ENCODE data around the gene TMEM190. TPM values are rescaled to one million over a fixed set of nuclear protein-coding genes. Genes with fewer than 3 reads are reported as not detected.
"Not testable (repeated sequence)": the region's sequence is repeated elsewhere in the genome, so short reads cannot be mapped to it uniquely, and the experiment has no call there.

TMEM190 gene
- not detected in 2 replicates for total RNA-seq

GRCh38 chr19:55376241-55376933, at the start of gene TMEM190:
Gene TMEM190, plus strand, starts transcription at chr19:55376826. Its CDS starts 28 bp downstream, at chr19:55376854.
- intact Hi-C loops (cut with micrococcal nuclease) = no loop called here

DNA sequence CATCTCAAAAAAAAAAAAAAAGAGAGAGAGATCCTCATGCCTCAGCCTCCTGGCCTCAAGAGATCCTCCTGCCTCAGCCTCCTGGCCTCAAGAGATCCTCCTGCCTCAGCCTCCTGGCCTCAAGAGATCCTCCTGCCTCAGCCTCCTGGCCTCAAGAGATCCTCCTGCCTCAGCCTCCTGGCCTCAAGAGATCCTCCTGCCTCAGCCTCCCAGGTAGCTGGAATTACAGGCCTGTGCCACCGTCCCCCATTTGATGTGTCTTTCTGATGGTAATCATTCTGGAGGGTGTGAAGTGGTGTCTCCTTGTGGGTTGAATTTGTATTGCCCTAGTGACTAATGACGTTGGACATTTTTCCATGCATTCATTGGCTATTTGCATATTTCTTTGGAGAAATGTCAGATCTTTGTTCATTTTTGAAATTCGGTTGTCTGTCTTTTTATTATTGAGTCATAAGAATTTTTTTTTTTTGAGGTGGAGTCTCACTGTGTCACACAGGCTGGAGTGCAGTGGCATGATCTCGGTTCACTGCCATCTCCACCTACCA, 47.8 kb upstream of the TMEM190 start:
- intact Hi-C loops (cut with micrococcal nuclease) = not testable (repeated sequence)

DNA sequence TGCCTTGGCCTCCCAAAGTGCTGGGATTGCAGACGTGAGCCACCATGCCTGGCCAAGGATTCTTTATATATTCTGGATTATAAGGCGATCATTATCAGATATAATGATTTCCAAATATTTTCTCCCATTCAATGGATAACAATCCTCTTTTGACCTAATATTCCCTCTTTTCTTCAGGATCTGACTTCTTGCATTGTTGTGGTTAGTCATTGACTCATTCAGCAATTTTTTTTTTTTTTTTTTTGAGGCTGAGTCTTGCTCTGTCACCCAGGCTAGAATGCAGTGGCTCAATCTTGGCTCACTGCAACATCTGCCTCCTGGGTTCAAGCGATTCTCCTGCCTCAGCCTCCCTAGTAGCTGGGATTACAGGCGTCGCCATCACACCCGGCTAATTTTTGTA, 46.8 kb upstream of the TMEM190 start:
- intact Hi-C loops (cut with micrococcal nuclease) = not testable (repeated sequence)

- intact Hi-C loops (cut with micrococcal nuclease) = no loop called here
Measured at GRCh38 chr19:55333870-55334269, 42.8 kb upstream of the TMEM190 start.

DNA sequence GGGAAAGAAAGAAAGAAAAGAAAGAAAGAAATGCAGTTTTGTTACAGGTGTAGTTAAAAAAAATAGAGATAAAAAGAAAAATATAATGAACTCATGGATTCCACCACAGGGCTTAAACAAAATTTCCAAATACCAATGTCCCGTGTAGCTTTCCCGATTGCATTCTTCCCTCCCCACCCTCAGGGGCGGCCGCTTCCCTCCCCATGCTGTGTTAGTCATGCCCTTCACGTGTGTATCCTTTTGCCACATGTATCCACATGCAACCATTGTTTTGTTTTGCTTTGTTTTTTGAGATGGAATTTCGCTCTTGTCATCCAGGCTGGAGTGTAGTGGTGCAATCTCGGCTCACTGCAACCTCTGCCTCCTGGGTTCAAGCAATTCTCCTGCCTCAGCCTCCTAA, 40.5 kb upstream of the TMEM190 start:
- intact Hi-C loops (cut with micrococcal nuclease) = no loop called here

DNA sequence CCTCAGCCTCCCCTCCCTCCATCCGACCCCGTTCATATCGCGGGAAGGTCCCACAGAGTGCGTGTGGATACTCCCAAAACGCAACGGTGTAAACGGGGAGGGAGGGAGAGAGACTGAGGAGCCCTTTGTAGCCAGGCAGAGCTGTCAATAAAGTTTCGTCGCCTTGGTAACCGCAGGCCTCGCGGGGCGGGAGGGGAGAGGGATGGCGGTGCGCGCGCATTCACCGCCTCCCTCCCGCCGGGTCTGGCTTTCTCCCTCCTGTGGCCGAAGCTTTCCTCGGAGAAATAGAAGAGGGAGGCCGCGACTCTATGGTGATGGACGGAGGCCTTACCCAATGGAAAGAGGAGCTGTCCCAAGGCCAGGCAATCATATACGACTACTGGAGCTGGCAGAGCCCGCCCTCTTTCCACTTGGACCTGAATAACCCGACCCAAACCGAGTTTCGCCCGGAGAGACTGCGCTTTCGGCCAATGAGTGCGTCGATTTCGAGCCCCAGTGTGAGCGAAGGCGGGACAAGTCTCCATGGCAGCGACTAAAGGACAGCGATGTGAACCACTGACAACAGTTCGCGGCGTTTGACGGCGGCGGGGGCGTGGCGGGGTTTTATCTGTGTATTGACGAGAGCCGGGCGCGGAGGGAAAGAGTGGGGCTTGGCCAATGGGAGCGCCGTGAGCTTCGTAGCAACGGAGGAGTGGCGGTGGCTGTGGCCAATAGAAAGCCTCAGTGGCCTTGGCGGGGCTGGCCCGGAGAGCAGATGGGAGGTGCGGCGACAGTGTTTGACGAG, 37.3 kb upstream of the TMEM190 start, which contains the start of gene KMT5C:
TSS of gene KMT5C (plus strand) at position 772 of the 784 bp plus-strand sequence. CDS start 2,061 bp downstream, outside the sequence.
- intact Hi-C loops (cut with micrococcal nuclease) = loop anchor here (1.0 kb wide), 6 partner anchors 15 to 80 kb away; partner anchors contain the start of genes COX6B2, HSPBP1, PPP6R1 and RPL28

DNA sequence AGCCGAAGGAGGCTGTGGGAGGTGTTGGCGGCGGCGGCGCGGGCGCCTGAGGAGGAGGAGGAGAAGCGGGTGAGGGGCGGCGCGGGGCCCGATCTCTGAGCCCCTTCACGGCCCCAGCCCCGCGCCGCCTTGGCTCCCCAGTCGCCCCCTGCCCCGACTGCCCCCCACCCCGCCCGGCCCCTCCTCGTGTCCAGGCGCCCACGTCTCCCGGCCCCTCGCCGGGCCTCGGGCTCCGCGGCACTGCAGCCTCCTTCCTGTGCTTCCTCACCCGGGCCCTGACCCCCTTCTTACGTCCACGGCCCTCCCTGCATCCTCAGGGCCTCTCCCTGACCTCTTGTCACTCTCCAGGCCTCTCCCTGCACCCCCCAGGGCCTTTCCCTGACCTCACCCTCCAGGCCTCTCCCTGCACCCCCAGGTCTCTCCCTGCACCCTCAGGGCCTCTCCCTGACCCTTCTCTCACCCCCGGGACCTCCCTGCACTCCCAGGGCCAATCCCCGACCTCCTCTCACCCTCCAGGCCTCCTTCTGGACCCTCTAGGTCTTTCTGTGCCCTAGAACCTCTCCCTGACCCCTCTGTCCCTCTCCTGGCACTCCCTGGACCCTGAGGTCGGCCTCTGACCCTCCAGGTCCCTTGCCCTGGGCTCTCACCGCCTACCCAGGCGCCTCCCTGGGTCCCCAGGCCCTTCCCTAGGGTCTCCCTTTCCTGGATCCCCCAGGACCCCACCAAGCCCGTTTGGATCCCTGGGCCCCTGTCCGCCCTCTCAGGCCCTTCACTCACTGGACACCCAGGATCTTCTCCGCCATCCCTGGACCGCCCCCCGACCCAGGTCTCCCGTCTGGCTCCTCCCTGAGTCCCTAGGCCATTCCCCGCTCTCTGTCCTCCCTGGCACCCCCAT, 36.5 kb upstream of the TMEM190 start:
- intact Hi-C loops (cut with micrococcal nuclease) = loop anchor here (1.0 kb wide), 6 partner anchors 14 to 81 kb away; partner anchors contain the start of genes COX6B2, HSPBP1, PPP6R1 and RPL28

GRCh38 chr19:55340784-55341147, 35.9 kb upstream of the TMEM190 start:
- intact Hi-C loops (cut with micrococcal nuclease) = no loop called here

DNA sequence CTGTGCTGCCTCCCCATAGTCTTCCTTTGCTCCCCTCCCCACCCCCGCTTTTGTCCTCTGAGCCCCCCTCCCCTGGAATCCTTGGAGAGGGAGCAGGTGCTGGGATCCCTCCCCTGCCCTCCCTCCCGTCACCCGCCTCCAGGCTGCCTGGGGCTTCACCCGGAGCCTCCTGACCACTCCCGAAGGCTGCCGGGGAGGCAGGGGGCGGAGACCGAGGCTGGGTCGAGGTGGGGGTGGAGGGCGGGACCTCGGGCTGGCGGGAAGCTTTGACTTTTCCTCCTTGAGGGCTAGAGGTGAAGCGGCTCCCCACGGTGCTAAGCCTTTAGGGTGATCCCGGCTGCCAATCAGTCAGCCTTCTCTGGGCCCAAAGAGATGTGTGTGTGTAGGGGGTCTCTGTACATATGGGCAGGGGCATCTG, 35.4 kb upstream of the TMEM190 start:
- intact Hi-C loops (cut with micrococcal nuclease) = no loop called here

GRCh38 chr19:55341595-55342531, 34.8 kb upstream of the TMEM190 start:
- intact Hi-C loops (cut with micrococcal nuclease) = no loop called here

DNA sequence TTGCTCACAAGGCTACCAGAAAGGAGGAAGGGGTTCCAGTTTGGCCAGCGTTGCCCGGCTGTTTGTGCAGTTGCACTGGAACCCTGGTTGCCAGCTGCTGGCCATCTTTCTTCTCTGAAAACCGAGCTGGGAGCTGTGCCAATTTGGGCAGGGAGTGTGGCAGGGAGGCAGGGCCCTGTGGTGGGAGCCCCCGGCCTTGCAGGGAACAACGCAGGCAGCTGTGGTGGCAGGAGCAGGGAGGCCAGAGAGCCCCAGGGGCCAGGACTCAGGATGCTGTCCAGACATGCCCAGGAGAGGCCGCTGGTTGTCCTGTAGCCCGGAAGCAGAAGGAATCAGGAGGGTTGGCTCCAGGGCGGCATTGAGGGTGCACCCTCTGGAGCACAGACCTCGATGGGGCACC, 32.2 kb upstream of the TMEM190 start:
- intact Hi-C loops (cut with micrococcal nuclease) = no loop called here

- intact Hi-C loops (cut with micrococcal nuclease) = no loop called here
Measured at GRCh38 chr19:55345101-55345817, 31.4 kb upstream of the TMEM190 start.

DNA sequence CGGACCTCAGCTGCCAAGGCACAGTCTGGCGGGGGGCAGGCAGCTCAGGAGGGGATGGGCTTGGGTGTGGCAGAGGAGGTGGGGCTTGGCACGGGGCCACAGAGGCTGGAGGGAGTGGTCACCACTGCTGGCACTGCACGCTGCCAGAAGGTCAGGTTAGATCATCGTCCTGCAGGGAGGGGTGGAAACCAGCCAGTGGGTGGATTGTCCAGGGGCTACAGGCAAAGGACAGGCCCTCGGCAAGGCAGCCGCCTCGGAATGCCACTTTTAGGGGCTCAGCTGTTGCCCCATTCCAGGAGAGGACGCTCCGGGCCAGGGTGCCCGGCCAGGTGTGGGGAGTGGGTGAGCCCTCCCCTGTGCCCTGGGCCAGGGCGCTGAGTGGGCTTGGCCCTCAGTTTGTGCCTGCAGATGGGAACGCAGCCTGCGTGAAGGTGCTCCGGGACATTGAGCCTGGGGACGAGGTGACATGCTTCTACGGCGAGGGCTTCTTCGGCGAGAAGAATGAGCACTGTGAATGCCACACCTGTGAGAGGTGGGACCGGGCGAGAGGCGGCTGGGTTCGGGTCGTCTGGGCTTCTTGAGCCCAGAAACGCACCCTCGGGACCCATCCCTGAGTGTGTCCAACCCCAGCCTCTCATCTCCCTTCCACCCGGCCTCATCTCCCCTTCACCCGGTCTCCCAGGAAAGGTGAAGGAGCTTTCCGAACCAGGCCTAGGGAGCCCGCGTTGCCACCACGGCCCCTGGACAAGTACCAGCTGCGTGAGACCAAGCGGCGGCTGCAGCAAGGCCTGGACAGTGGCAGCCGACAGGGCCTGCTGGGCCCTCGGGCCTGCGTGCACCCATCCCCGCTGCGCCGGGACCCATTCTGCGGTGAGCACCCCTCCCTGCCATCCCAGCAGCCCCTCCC, 30.6 kb upstream of the TMEM190 start:
- intact Hi-C loops (cut with micrococcal nuclease) = no loop called here

DNA sequence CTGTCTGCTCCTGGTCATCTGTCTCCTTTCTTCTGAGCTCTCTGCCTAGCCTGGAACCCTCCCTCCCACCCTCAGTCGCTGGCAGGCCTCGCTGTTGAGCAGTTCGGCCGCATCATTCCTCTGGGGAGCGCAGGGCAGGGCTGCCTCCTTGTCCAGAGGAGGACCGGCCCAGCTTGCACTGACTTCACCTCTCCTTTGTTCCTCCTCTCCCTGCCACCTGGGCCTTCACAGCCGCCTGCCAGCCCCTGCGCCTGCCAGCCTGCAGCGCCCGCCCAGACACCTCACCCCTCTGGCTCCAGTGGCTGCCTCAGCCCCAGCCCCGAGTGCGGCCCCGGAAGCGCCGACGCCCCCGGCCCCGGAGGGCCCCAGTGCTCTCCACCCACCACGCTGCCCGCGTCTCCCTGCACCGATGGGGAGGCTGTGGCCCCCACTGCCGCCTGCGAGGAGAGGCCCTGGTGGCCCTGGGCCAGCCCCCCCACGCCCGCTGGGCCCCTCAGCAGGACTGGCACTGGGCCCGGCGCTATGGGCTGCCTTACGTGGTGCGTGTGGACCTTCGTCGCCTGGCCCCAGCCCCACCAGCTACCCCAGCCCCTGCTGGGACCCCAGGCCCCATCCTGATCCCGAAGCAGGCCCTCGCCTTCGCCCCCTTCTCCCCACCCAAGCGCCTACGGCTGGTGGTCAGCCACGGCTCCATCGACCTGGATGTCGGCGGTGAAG, 29.7 kb upstream of the TMEM190 start:
- intact Hi-C loops (cut with micrococcal nuclease) = no loop called here

GRCh38 chr19:55347442-55348009, 29.1 kb upstream of the TMEM190 start:
- intact Hi-C loops (cut with micrococcal nuclease) = no loop called here

DNA sequence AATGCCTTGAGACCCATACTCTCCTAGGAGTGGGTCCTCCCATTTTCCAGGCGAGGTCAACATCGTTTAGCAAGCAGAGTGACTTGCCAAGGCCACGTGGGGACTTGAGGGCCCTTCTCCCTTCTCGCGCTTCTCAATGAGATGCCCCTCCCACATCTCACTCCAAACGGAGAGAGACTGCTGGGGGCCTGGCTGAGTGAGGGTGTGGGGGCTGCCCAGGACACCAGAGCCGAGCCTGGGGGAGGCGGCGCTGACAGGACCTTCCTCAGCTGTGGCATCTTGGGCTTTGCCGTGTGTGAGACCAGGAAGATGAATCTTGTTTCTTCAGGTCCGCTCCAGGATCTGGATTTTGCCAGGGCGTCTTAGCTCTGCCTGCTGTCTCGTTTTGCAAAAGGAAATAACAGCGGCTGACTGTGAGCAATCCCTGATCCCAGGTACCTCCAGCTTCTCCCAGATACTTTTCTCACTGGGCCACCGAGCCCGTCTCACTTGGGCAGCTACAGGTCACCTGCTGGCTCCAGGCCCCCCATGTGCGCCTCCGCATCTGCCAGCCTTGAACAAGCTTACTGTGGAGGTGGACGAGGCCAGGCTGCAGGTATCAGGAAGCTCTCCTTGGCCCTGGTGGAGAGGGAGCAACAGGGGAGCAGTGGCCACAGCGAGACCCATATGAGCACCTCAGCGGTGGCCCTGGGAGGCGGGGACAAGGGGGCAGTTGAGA, 28.1 kb upstream of the TMEM190 start:
- intact Hi-C loops (cut with micrococcal nuclease) = no loop called here

Data from T-helper 2 cell treated with Interferon-gamma antibody and Interleukin-4, amounts not matched to agents 100 ng/mL and 5 ng/mL, for 36 hours (primary cell).